Colonic mucosa (tissue), 4 donors: Measurements from ENCODE around the gene PIAS4. TPM values are rescaled to one million over a fixed set of nuclear protein-coding genes. Genes with fewer than 3 reads are reported as not detected.

Source experiments
- DNase-seq: peaks from one replicate; pipeline ENCODE4 v3.0.0-alpha.2; 2020
- H3K27ac ChIP-seq: fragments of 200-600 bp; one replicate; pipeline ENCODE4 v1.8.0; 2021
- H3K27me3 ChIP-seq: fragments of 200-600 bp; one replicate; pipeline ENCODE4 v1.8.0; 2021
- H3K36me3 ChIP-seq: fragments of 200-600 bp; one replicate; pipeline ENCODE4 v1.8.0; 2021
- H3K4me1 ChIP-seq: fragments of 200-600 bp; one replicate; pipeline ENCODE4 v1.8.0; 2021; ENCODE audit warnings: mild to moderate bottlenecking
- H3K4me3 ChIP-seq: fragments of 200-600 bp; one replicate; pipeline ENCODE4 v1.8.0; 2021
- H3K9ac ChIP-seq, 2 donors: one replicate each; pipeline ENCODE4 v1.7.0; 2013; ENCODE audit warnings: control low read depth in 2 of 2, low read depth in 2 of 2, low read length in 2 of 2
- H3K9me3 ChIP-seq: fragments of 200-600 bp; one replicate; pipeline ENCODE4 v1.8.0; 2021
- CTCF ChIP-seq: fragments of 200-600 bp; IDR thresholded peaks from one replicate; pipeline ENCODE4 v1.8.0; 2022; ENCODE audit warnings: antibody characterized with exemption, mild to moderate bottlenecking
- intact Hi-C: fragments of 100-400 bp; cut with DNase I; formaldehyde crosslinking; loops from one replicate; pipeline ENCODE4 v1.14.1; 2022
- total RNA-seq, 2 donors: library from RNA; stranded (reverse); fragmentation: NEBNext Ultra II Directional in 1 of 2; extraction: Animal tissue kit (Norgen Biotek cat#: 25700) in 1 of 2; gene quantifications; one replicate each; pipeline ENCODE4 v1.2.1, GENCODE V29; 2021
- donor health status: healthy.
- donor health status: DM: no; HTN: no; CAD: no.
- donor health status: DM: no; HTN: no; CAD: no.

The PIAS4 gene
- total RNA-seq, 2 donors from 2014 or later, result 29.9 to 31.5 TPM

DNA sequence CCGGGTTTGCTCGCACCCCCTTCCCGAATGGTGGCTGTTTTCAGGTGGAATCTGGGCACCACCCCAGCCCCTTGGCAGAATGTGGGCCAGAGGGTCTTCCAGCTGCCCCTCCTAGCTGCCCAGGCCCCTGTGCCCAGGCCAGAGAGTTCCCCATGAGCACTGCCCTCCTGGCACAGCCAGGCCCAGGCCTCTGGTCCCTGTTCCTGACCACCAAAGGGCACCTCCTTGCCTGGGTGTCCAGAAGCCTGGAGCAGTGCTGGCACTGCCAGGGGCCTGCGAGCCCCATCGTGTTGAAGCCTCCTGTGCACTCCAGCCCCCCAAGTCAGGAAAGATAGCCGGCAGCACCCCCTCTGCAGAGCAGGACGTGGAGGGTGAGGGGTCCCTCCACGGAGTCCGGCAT lies 23.4 kb downstream of the PIAS4 start:
- intact Hi-C loops, result no loop called here
- no peaks in the 10 kb centered on the region for H3K9me3 ChIP-seq
- TF ChIP-seq CTCF, result no peak
- H3K9ac ChIP-seq, result no peak overlapping the region
- H3K4me1 ChIP-seq, result no peaks in the 10 kb centered on the region
- H3K36me3 ChIP-seq, result no peaks in the 10 kb centered on the region
- no peaks in the 10 kb centered on the region for H3K27me3 ChIP-seq
- no peak for DNase-seq
- no peak overlapping the region for H3K27ac ChIP-seq
- H3K4me3 ChIP-seq, result no peak overlapping the region

DNA sequence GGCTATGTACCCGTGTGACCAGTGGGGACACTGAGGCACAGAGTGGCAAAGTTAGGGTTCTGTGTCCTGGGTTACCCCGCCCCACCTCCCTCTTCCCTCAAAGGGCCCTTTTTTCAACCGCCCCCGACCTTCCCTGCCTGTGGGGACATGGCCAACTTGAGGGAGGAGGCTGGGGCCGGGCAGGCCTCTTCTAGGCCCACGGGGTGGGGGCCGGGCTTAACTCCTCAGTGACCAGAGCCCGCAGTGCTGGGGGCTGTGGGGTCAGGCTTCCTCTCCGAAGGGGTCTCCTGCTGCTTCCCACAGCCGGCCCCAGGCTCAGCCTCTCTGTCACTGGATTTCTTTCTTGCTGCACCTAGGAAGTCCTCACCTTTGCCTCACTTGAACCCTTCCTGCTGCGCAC lies 23.9 kb downstream of the PIAS4 start:
- H3K36me3 ChIP-seq, result no peaks in the 10 kb centered on the region
- no peak for TF ChIP-seq CTCF

GRCh38 chr19:4032436-4032835 lies 24.9 kb downstream of the PIAS4 start:
- DNase-seq, result no peak
- Histone ChIP-seq H3K36me3 (no peaks in the 10 kb centered on the region), H3K9ac (no peak overlapping the region), H3K9me3 (no peaks in the 10 kb centered on the region), H3K27ac (no peak overlapping the region), H3K4me3 (no peak overlapping the region), H3K27me3 (no peaks in the 10 kb centered on the region), H3K4me1 (no peaks in the 10 kb centered on the region)
- intact Hi-C loops, result no loop called here
- no peak for TF ChIP-seq CTCF

More for the DNA sequence above, 23.9 kb downstream of the PIAS4 start:
- Histone ChIP-seq H3K27ac (no peak overlapping the region), H3K27me3 (no peaks in the 10 kb centered on the region), H3K9ac (no peak overlapping the region), H3K9me3 (no peaks in the 10 kb centered on the region), H3K4me1 (no peaks in the 10 kb centered on the region), H3K4me3 (no peak overlapping the region)
- intact Hi-C loops, result no loop called here
- no peak for DNase-seq

DNA sequence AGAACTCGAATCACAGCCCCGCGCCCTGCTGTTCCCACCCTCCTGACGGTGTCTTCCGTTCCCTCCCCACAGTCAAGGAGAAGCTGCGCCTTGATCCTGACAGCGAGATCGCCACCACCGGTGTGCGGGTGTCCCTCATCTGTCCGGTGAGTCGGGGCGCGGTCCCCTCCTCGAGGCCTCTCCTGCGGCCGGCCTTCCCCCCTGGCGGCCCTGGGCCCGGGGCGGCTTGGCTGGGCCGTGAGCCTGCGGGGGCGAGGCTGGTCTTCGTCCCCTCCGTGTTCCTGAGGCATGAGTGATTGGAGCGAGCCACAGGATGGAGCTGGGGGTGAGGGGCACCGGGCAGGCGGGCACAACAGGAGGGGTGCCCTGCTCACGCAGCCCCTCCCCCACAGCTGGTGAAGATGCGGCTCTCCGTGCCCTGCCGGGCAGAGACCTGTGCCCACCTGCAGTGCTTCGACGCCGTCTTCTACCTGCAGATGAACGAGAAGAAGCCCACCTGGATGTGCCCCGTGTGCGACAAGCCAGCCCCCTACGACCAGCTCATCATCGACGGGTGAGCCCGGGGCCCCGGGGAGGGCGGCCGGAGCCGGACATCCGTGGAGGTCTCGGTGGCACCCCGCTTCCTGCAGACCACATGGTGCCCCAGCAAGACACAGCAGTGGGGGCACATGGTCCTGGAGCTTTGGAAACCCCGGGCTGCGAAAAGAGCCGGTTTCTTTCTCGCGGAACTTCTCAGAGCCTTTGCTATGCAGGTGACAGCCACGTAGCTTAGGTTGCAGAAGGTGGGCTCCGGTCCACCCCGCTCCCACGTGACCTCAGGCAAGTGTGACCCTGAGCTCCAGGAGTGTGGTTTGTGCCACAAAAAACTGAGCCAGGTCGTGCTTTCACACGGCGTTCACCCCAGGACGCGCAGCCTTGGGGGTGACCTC lies 25.8 kb downstream of the PIAS4 start:
- Histone ChIP-seq H3K27me3 (no peaks in the 10 kb centered on the region), H3K36me3 (no peaks in the 10 kb centered on the region), H3K4me1 (no peaks in the 10 kb centered on the region), H3K9me3 (no peaks in the 10 kb centered on the region), H3K4me3 (no peak overlapping the region), H3K27ac (no peak overlapping the region), H3K9ac (no peak overlapping the region)
- TF ChIP-seq CTCF, result no peak
- DNase-seq, result no peak
- intact Hi-C loops, result no loop called here

DNA sequence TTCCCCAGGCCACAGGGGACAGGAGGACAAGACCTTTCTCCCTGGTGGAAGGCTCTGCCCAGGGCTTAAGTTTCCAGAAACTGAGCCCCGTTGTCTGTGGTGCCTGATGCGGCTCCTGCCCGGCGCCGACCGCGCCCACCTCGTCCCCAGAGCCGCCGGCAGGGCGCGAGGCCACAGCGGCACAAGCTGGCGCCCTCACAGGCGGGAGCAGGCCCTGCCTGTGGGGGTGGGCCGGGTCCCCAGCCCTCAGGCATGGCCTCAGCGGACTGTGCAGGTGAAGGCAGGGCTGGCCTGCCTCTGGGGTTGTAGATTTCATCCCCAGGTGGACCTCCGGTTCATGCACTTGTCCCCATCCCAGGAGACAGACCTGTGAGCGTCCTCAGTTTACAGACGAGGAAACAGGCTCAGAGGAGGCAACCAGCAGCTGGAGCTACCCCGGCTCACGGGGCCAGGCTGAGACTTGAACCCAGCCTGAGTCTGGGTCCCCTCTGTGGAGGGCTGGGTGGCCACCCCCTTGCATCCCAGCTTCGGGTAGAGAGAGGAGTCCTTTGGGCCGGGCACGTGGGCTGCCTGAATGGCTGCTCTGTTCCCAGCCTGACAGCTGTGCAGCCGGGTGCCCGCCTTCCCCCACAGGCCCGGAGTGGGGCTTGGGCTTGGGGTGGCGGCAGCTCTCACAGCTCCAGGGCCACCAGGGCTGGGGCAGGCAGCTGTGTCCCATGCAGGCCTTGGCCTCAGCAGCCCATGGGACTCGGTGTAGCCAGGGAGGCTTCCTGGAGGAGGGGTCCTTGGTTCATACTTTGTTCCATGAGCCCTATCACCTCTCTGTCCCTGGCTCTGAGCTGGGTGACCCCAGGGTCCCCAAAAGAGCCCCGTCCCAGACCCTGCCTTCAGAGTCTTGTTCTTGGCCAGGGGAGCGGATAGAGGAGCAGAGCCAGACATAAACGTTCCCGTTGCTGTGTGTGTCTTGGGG lies 26.8 kb downstream of the PIAS4 start:
- no peaks in the 10 kb centered on the region for H3K4me1 ChIP-seq
- TF ChIP-seq CTCF, result no peak
- DNase-seq, result no peak
- no peaks in the 10 kb centered on the region for H3K36me3 ChIP-seq
- H3K27ac ChIP-seq, result no peak overlapping the region
- no peak overlapping the region for H3K4me3 ChIP-seq
- no peaks in the 10 kb centered on the region for H3K27me3 ChIP-seq
- intact Hi-C loops, result no loop called here
- H3K9ac ChIP-seq, result no peak overlapping the region
- no peaks in the 10 kb centered on the region for H3K9me3 ChIP-seq
